HG03159 (cell line): ENCODE measurements around the gene MXD1.

ENCODE experiments used
- ATAC-seq: cut with Tn5 transposase; IDR thresholded peaks from one replicate; pipeline ENCODE4 v1.9.1; 2021; ENCODE audit warnings: mild to moderate bottlenecking, moderate library complexity; ENCODE audit not compliant: unreplicated experiment

Gene MXD1

DNA sequence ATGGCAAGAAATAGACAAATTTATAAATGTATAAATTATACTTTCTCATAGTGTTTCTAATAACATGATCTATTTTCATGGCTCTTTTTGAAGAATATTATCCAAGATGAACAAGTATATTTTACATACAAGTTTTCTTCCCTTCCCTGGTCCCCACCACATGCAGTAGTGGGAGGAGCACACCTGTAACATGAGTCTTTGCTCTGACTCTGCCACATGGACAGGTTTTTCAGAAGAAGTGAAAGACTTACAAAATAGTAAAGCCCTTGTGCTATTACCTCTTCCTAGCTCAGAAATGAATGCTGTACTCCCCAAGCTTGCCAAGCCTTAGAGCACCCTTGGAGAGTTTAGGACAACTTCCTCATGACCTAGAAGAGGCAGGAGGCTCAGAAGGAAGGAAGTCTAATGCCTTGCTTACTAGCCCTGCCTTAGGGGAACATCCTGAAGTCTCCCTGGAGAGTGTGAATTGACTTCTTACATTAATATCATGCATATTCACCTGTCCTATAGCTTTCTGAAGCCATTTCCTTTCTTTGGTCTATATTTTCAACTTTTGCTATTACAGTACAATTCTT, 18.4 kb downstream of the MXD1 start:
- ATAC-seq, result no peak

DNA sequence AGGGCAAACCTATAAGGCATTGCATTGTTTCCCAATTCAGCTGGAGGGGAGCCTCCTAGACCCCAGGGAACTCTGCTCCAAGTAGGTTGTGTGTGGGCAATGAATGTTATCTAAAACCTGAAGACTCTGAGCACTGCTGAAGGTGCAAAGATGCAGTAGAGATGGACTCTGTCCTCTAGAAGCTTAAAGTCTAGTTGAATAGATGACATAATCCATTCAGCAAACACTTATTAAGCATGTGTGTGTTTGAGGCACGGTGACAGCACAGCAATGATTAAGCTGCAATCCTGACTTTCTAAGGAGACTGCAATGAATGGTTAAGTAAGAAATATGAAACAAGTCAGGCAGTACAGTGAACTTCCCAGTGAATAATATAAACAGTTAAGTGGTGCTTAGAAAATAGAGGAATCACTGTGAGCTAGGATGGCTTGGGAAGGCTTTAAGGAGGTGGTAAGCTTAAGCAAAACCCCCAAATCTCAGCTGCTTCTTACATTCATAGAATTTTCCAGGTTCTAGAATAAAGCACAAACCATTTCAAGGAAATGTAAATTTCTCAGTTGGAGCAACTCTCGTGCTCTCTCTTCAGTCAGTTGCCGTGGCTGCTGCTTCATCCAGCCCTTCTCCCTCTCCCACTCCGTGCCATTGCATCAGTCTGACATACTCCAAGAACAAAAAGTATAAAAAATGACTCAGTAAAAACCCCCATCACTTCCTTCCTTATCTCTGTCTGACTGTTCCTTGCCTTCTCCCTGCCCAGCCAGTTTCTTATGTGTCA, 19.1 kb downstream of the MXD1 start:
- ATAC-seq, result no peak

DNA sequence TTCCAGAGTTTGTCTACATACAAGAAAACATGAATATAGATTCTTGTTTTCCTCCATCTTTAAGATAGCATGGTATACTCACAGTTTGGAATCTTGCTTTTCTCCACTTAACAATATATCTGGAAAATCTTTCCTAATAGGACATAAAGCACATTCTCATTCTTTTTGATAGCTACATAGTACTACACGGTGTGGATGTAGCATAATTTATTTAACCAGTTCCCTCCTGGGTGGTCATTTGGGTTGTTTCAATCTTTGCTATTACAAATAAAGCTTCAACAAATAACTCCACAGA, 19.7 kb downstream of the MXD1 start:
- no peak for ATAC-seq

DNA sequence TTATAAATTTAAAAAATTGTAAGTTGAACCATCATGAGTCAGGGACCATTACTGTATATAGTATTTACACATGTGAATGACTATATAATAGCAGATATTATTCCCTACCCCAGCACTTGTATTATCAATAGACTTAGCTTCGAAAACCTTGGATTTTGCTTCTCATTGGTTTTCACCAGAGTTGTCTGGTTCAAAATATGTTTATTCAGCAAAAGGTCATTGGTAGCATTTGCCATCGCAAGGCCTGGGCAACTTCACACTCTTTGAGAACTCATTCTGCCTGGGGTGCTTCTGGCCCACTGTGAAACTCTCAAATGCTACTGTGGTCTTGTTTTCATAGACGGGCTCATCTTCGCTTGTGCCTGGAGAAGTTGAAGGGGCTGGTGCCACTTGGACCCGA, 20.1 kb downstream of the MXD1 start:
- no peak for ATAC-seq

DNA sequence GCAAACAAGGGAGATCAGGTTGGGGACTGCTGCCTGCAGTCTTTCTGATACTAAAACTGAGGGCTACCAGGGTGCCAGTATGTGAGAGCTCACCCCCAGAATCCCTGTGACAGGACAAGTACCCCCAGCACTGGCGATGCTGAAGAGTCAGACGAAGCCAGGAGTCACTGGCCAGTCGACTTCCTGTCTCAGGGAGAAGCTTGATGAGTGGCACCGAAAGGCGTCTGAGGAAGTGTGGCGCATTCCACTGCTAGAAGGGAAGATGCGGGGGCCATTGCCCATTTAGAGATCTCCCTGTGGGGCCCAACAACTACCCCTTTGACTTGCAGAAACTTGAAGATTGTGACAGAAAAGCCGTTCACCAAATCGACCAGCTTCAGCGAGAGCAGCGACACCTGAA, 22.0 kb downstream of the MXD1 start:
- no peak for ATAC-seq

DNA sequence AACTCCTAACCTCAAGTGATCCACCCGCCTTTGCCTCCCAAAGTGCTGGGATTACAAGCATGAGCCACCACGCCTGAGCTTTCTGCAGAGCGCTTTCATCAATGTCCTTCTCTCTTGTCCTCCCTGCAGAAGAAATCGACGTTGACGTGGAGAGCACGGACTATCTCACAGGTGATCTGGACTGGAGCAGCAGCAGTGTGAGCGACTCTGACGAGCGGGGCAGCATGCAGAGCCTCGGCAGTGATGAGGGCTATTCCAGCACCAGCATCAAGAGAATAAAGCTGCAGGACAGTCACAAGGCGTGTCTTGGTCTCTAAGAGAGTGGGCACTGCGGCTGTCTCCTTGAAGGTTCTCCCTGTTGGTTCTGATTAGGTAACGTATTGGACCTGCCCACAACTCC, 23.1 kb downstream of the MXD1 start:
- ATAC-seq, result no peak

DNA sequence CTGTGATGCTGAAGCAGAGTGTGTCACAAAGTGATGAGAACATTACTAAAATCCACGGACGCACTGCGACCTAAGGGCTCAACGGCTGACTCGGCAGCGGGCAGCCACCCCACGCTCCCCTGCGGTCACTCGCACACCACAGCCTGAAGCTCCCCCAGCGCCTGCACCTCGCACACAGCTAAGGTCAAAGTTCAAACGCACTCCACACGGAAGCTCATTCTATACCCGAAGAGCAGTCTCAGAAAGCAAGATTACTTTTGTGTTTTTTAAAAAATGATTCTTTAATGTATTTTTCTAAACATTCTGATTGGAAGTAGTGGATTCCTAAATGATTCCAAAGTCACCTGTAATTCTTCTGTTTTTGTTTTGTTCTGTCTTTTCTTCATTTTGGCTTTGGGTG, 24.8 kb downstream of the MXD1 start:
- no peak for ATAC-seq

DNA sequence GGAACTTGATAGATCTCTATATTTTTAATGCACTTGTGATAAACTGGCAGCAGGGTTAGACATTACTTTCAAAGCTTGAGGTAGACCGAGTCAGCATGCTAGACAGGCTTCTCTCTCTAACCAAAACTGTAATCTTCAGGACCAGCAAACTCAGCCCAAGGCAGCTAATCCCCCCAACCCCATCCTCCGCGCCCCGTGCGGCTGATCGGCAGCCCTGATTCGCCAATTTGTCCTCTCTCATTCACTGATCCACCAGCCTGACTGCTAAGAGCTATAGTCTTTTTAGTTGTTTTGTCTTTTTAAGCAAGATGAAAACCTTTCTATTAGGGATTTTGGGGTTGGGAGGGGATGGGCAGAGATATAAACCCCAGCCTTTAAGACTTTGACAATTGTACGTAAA, 25.8 kb downstream of the MXD1 start:
- ATAC-seq, result no peak

DNA sequence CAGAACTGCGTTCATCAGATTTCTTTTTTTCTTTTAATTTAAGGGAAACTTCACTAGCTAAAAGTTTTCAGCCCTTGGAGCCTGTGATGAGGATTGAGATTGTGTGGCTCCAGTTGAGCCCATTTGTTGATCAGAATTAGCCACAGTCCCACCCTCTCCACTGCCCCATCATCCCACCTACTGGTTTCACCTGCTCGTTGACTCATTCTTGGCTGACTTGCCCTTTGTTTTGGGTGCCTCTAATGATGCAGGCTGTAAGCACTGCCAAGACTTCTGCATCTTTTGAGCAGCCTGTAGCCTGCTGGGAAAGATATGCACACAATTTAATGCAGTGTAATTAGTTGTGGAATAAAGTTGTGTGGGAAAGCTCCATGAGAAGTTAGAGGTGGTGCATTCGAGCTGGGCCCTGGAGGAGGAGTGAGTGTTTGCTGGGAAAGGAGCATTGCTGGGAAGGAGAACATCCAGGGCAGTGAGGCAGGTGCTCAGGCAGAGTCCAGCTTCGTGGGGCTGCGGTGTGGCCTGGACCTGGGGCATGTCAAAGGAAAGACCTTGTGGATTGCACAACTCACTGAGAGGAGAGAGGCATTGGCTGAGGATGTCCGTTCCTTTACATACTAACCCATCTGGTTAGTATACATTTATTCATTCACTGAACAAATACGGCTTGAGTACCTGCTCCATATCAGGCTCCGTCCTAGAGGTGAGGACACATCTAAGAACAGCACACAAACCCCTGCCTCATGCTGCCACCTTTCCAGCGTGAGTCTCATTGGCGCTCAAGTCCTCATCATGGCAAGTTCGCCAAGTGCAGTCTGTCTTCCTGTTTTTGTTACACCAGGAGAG, 28.3 kb downstream of the MXD1 start:
- ATAC-seq, result no peak

DNA sequence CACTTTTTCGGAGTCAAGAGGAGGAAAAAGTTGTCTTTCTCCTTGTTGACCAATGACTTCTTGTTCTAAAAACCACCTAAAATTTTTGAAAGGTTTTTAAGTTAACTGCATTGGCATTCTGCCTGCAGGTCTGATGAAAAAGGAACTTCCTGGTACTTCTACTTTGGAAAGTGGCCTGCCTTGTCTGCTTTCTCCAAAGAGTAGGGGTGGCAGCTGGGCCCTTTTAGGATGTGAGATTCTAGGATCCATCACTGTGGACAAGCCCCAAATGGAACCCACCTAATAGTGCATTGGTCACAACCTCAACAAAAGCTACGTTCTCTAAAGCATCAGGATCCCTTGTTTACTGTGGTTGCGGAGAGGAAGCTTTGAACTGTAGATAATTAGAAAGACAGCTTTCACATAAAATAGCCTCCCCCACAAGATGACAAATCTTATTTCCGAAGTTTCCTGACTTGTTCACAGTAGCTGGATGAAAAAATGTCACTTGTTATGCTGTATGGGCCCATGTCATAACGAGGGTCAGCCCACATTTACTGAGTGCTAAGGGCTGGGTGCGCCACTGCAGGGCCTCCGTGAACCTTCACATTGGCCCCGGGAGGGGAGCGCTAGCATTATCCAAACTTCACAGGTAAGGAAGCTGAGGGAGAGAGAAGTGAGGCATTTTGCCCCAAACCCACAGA, 29.1 kb downstream of the MXD1 start:
- no peak for ATAC-seq

DNA sequence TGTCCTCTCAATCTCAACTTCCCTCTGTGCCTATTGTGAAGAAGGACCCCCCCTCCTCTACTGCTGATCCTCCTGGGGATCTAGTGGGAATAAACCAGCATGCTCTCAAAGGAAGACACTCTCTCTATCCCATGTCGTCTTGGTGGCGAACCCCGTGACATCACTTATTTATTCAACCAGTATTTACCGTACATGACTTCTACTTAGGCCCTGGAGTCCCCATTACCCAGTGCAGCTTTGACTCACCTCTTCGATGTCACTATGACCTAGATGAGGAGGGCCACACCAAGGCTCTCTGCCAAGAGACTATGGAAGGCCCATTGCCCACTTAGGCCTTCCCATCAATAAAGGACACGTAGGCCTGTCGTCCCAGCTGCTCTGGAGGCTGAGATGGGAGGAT, 29.8 kb downstream of the MXD1 start:
- ATAC-seq, result no peak

DNA sequence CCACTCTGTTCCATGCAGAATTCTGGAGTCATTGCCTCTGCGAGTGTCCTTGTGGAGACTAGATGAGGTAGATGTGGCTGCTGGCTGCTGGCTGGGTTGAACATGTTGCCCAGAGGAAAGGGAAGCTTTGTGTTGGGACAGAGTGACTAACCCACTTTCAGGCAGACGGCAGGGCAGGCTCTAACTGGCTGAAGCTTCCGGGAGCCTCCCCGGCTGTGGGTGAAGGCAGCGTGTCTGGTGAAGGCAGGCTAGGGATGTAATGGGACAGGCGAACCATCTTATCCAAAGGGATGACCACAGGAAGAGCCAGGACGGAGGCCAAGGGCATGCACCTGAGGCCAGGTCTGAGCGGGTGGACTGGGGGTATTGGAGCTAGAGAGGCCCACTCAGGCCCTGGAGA, 30.5 kb downstream of the MXD1 start:
- ATAC-seq, result no peak

DNA sequence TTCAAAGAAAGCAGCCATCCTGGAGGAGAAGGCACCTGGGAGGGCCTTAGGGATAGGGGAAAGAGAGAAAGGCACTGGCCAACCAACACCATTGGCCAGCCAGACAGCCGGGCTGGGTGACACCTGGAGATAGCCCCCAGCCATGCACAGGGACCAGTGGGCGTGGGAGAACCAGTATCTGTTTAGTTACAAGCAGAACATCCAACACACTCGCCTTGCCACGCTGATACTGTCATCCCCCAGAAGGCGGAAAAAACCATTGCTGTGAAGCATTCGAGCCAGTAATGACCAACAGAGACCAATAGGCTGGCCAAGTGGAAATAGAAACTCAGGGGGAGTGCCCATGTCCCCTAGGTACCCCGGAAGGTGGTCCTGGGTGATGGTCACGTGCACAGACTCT, 31.0 kb downstream of the MXD1 start:
- no peak for ATAC-seq

DNA sequence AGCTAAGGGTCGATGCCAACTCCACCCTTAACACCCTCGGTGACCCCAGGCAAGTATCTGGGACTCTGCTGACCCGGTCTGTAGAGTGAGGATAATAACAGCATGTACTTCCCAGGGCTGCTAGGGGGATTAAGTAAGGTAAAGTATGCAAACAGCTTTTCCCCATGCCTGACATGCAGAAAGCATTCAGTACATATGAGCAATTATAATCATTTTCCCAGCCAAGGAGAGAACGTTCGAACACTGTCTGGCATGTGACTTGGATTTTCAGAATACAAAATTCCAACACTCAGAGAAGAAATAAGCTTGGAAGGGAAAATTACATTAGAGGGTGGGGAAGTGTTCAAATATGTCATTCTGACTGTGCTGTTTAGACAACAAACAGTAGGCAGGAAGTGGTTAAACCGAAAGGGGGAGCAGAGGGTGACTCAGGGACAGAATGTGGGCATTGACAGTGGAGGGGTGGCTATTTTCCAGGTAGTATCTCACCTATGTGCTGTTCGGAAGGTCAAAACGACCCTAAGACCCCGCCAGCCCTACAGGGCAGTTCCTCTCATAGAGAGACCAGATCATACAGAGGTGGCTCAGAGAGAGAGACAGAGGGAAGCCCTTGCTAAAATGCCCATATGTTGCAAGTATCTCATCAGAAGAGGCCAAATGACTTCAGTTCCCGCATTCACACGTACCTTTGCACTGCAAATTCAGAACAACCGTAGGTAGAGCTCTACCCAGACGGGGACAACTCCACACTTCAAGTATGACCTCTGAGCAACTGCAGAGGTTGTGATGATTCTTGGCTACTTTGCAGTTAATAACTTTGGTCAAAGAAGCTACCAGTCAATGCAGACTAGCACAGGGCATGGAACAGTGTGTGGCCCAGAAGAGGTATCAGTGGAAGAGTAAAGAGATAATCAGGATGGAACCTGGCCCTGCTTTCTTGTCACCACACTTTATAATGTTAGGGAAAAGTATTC, 31.7 kb downstream of the MXD1 start:
- ATAC-seq, result peak; percentile 80

DNA sequence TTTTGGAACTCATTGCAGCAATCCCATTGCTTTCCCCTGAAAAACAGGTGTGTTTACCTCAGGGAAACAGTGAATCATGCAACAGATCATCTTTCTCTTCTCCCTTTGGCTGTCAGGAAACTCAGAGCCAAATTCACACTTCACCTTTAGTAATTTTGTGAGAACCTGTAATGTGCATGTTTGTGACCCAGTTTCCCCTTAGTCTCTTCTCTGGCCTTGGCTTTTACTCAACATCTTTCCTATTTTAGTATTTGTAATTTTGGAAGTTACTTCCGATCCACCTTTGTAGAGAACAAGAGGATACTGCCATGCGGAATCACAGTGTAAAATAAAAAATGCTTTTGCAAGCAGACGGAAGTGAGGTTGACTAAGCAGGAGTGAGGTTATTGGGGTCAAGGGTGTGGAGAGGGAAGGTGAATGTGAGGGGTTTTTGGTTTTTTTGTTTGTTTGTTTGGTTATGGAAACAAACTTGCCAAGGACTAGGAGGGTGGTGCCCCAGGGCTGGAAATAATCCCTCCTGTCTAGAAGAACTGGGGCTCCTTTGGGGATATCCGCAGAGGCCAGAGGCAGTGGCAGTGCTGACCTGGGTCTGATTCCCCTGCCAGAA, 32.5 kb downstream of the MXD1 start:
- no peak for ATAC-seq

DNA sequence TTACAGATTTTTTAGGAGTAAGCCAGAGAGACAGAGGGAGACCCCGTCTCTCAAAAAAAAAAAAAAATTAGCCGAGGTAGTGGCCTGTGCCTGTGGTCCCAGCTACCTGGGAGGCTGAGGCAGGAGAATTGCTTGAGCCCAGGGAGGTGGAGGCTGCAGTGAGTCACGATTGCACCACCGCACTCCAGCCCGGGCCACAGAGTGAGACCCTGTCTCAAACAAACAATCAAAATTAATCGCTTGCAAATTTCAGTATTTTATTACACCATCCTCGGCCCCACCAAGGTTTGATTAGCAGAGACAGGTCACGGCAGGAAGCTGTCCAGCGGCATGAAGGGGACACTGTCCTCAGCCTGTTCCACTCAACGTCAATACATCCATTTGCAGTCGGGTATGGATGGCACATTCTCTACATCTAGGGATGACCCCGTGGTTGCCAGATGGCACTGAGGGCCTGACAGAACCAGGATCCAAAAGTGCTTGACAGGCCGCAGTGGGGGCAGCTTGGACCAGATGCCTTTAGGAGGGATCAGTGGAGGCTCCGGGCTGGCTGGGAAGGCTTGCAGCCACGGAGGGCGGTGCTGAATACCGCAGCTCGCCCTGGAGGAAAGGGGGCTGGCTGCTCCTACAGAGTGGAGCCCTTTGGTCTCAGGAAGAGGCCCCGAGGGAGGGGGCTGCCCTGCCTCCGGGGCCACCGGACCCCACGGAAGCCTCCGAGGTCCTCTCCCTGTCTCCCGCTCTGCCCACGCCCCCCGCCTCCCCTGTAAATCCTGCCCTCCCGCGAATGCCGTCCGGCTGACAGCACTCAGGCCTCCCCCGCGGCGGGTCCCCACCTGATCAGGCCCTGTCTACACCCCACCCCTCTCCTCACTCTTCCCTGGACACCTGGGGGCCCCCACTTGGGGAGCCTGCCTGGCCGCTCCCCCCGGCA, 33.4 kb downstream of the MXD1 start:
- no peak for ATAC-seq

DNA sequence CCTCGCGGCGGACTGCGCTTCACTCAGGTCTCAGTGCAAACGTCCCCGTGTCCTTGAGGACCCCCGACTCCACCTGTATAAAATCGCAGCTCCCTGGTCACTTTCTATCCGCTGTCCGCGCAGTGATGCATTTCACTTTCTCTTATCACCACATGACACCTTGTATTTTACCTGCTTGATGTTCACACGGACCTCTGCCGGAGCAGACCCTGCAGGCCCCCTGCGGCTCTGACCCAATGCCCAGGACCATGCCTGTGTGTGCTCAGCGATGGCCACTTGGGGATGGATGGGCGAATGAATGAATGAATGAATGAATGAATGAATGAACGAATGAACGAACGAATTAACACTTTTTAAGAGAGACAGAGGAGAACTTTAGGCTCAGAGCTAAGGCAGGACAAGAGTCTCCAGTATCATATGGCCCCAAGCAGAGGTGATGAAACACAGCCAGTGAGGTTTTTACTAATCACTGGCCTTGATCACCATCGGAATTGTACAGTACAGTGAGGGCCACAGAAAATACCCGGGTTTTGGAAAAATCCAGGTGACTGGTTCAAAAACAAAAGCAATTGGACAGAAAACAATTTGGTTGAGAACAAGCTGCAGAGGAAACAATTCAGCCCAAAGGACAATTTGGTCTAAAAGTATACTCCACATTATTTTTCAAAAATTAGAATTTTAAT, 34.2 kb downstream of the MXD1 start:
- ATAC-seq, result no peak

DNA sequence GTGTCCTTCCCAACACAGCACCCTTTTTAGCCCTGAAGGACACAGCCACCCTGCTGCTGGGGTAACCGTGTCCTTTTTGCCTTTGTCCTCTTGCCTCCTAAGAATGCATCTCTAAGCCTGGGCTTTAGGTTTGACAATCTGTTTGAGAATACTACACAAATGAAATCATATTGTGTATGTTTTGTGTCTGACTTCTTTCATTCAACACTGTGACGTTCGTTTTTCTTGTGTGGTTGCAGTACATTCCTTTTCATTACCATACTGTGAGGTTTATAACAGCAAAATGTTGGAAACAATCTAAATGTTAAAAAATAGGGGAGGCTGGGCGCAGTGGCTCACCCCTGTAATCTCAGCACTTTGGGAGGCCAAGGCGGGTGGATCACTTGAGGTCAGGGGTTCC, 35.3 kb downstream of the MXD1 start:
- no peak for ATAC-seq
